Measurements from ENCODE around the gene ARF1. TPM values are rescaled to one million over a fixed set of nuclear protein-coding genes. Genes with fewer than 3 reads are reported as not detected.

The ARF1 gene
- polyA plus RNA-seq, 1 experiment, result 933 TPM

- Histone ChIP-seq H3K27me3 (ENCODE audit: control insufficient read depth, insufficient read depth, low read length) (peaks cover 14% of the 10 kb centered on the region), H3K4me3 (ENCODE audit: low read depth, low read length) (no peak overlapping the region), H3K36me3 (ENCODE audit: control insufficient read depth, insufficient read depth, low read length) (no peaks in the 10 kb centered on the region)
- ChIA-PET CTCF (interaction anchor here (1.0 to 1.7 kb wide), 4 partner anchors 8 to 259 kb away, joined by 3 to 4 read pairs (median 3); partner anchors contain the start of gene IBA57), POLR2A (no interaction called here)
- TF ChIP-seq, protein P1, sequence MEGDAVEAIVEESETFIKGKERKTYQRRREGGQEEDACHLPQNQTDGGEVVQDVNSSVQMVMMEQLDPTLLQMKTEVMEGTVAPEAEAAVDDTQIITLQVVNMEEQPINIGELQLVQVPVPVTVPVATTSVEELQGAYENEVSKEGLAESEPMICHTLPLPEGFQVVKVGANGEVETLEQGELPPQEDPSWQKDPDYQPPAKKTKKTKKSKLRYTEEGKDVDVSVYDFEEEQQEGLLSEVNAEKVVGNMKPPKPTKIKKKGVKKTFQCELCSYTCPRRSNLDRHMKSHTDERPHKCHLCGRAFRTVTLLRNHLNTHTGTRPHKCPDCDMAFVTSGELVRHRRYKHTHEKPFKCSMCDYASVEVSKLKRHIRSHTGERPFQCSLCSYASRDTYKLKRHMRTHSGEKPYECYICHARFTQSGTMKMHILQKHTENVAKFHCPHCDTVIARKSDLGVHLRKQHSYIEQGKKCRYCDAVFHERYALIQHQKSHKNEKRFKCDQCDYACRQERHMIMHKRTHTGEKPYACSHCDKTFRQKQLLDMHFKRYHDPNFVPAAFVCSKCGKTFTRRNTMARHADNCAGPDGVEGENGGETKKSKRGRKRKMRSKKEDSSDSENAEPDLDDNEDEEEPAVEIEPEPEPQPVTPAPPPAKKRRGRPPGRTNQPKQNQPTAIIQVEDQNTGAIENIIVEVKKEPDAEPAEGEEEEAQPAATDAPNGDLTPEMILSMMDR (IDR thresholded peaks at IDR 0.05; ENCODE audit: insufficient read depth, low read depth, low read length), result no peak
- no peak for DNase-seq (ENCODE audit: low read depth)
Observed at GRCh38 chr1:228134591-228134990, 52.1 kb downstream of the ARF1 start.

DNA sequence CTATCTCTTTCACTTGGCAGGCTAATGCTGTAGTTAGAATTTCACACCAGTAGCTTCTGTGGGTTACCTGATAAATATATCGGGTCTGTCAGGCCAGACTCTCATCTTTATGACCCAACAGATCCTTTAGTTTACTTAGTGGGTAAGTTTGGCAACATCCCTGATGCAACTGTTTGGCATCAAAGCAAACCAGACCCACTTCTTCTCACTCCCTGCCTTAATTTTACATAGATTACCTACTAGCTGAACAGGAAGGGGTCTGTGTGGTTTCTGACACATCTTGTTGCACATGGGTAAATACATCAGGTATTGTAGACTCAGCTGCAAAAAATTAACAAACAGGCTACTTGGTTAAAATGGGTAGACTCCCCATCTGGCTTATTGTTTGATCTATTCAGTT lies 54.4 kb downstream of the ARF1 start:
- Histone ChIP-seq H3K27me3 (ENCODE audit: control insufficient read depth, insufficient read depth, low read length) (peaks cover 12% of the 10 kb centered on the region), H3K36me3 (ENCODE audit: control insufficient read depth, insufficient read depth, low read length) (peaks cover 1% of the 10 kb centered on the region), H3K4me3 (ENCODE audit: low read depth, low read length) (no peak overlapping the region)
- TF ChIP-seq, protein P1 (IDR thresholded peaks at IDR 0.05; ENCODE audit: insufficient read depth, low read depth, low read length), result no peak
- POLR2A ChIA-PET, result no interaction called here
- CTCF ChIA-PET, result interaction anchor here (0.8 to 1.8 kb wide), 5 partner anchors 17 to 379 kb away, joined by 3 to 7 read pairs (median 3); partner anchors contain the start of gene IBA57
- no peak for DNase-seq (ENCODE audit: low read depth)

- TF ChIP-seq, protein P1 (IDR thresholded peaks at IDR 0.05; ENCODE audit: insufficient read depth, low read depth, low read length), result no peak
- Histone ChIP-seq H3K4me3 (ENCODE audit: low read depth, low read length) (peak overlapping the region; percentile 98), H3K27me3 (ENCODE audit: control insufficient read depth, insufficient read depth, low read length) (peaks cover 8% of the 10 kb centered on the region), H3K36me3 (ENCODE audit: control insufficient read depth, insufficient read depth, low read length) (peaks cover 8% of the 10 kb centered on the region)
- POLR2A ChIA-PET, result no interaction called here
- CTCF ChIA-PET, result interaction anchor here (1.6 kb wide), 1 partner anchor 9 kb away, joined by 5 read pairs; no protein-coding TSS in a partner anchor
- no peak for DNase-seq (ENCODE audit: low read depth)
Observed at GRCh38 chr1:228139406-228139930, 57.0 kb downstream of the ARF1 start.

GRCh38 chr1:228139931-228140723 lies 57.6 kb downstream of the ARF1 start, which contains the start of gene GUK1:
TSS of gene GUK1 (plus strand) at chr1:228140279. CDS start at chr1:228140303, 24 bp downstream.
- DNase-seq (ENCODE audit: low read depth), result peak; percentile 98
- peaks cover 3% of the 10 kb centered on the region for H3K27me3 ChIP-seq (ENCODE audit: control insufficient read depth, insufficient read depth, low read length)
- CTCF ChIA-PET, result interaction anchor here (1.0 to 1.6 kb wide), 3 partner anchors 9 to 25 kb away, joined by 3 to 5 read pairs (median 4); partner anchors contain the start of gene IBA57
- TF ChIP-seq, protein P1 (IDR thresholded peaks at IDR 0.05; ENCODE audit: insufficient read depth, low read depth, low read length), result 0 out of 2 replicates have a peak, but pooled peaks have one; percentile 23
- POLR2A ChIA-PET, result no interaction called here
- peak within 1 kb of the TSS; percentile 98 for H3K4me3 ChIP-seq (ENCODE audit: low read depth, low read length)
- H3K36me3 ChIP-seq (ENCODE audit: control insufficient read depth, insufficient read depth, low read length), result peaks cover 8% of the 10 kb centered on the region

GRCh38 chr1:228140724-228141225 lies 58.3 kb downstream of the ARF1 start:
- Histone ChIP-seq H3K27me3 (ENCODE audit: control insufficient read depth, insufficient read depth, low read length) (peaks cover 3% of the 10 kb centered on the region), H3K36me3 (ENCODE audit: control insufficient read depth, insufficient read depth, low read length) (peaks cover 12% of the 10 kb centered on the region), H3K4me3 (ENCODE audit: low read depth, low read length) (peak overlapping the region; percentile 98)
- DNase-seq (ENCODE audit: low read depth), result no peak
- TF ChIP-seq, protein P1 (IDR thresholded peaks at IDR 0.05; ENCODE audit: insufficient read depth, low read depth, low read length), result no peak
- ChIA-PET CTCF (interaction anchor here (1.0 kb wide), 2 partner anchors 11 to 25 kb away, joined by 3 to 4 read pairs; partner anchors contain the start of gene IBA57), POLR2A (no interaction called here)
